IMR-90 (cell line): ENCODE measurements around the gene MRPL43. TPM values are rescaled to one million over a fixed set of nuclear protein-coding genes. Genes with fewer than 3 reads are reported as not detected.

Experiments
- ATAC-seq: fragments of 200-7000 bp; cut with Tn5 transposase; 2 replicates; pipeline ENCODE4 v1.9.1; 2020; ENCODE audit warnings: low read depth, mild to moderate bottlenecking, moderate library complexity
- BruUV-seq: library from RNA; stranded (reverse); fragments of 400-500 nt; replicated peaks from 2 replicates; lab custom pipeline; 2021; lab: Mats Ljungman, UMichigan
- CTCF ChIA-PET: fragments of 300-600 bp; formaldehyde crosslinking; extraction: SDS; loops from one replicate; lab custom pipeline; 2021; ENCODE audit warnings: antibody characterized with exemption; lab: Yijun Ruan, JAX
- POLR2A ChIA-PET: fragments of 300-600 bp; sonication (Branson Sonifier 250); formaldehyde crosslinking; loops from one replicate; lab custom pipeline; 2022; ENCODE audit warnings: antibody characterized with exemption; ENCODE audit not compliant: unreplicated experiment; lab: Charles Lee
- DNase-seq: peaks from one replicate; pipeline ENCODE4 v3.0.0; 2013
- H2AFZ ChIP-seq: replicated peaks from 2 replicates; pipeline ENCODE3; 2013; ENCODE audit warnings: low read length, mild to moderate bottlenecking; ENCODE audit not compliant: poor library complexity
- H2AK5ac ChIP-seq: 2 replicates; pipeline ENCODE4 v1.6.1; 2013; ENCODE audit warnings: low read depth, low read length, inconsistent platforms
- H2AK9ac ChIP-seq: replicated peaks from 2 replicates; pipeline ENCODE3; 2013; ENCODE audit warnings: mild to moderate bottlenecking, low read depth, low read length, moderate library complexity; ENCODE audit not compliant: poor library complexity
- H2BK120ac ChIP-seq: 2 replicates; pipeline ENCODE4 v1.6.1; 2013; ENCODE audit warnings: low read depth, low read length, inconsistent platforms
- H2BK15ac ChIP-seq: 3 replicates; pipeline ENCODE4 v1.6.1; 2013; ENCODE audit warnings: low read depth, low read length, inconsistent platforms
- H2BK20ac ChIP-seq: 2 replicates; pipeline ENCODE4 v1.6.1; 2013; ENCODE audit warnings: low read depth, mild to moderate bottlenecking, inconsistent platforms, low read length, moderate library complexity
- H2BK5ac ChIP-seq: 2 replicates; pipeline ENCODE4 v1.6.1; 2013; ENCODE audit warnings: mild to moderate bottlenecking, low read depth, low read length, inconsistent platforms; ENCODE audit not compliant: poor library complexity, severe bottlenecking
- H3K14ac ChIP-seq: replicated peaks from 2 replicates; pipeline ENCODE4 v1.6.1; 2013; ENCODE audit warnings: low read depth, low read length, inconsistent platforms
- H3K18ac ChIP-seq: 2 replicates; pipeline ENCODE4 v1.6.1; 2013; ENCODE audit warnings: low read depth, low read length, control low read depth
- H3K23ac ChIP-seq: 2 replicates; pipeline ENCODE4 v1.6.1; 2013; ENCODE audit warnings: low read depth, low read length, inconsistent platforms
- H3K27ac ChIP-seq: 2 replicates; pipeline ENCODE4 v1.5.1; 2013; ENCODE audit warnings: mild to moderate bottlenecking, control low read depth, low read length; ENCODE audit not compliant: insufficient read depth
- H3K27me3 ChIP-seq: 2 replicates; pipeline ENCODE4 v1.6.1; 2013; ENCODE audit warnings: low read length; ENCODE audit not compliant: control insufficient read depth, insufficient read depth
- H3K36me3 ChIP-seq: 2 replicates; pipeline ENCODE4 v1.6.1; 2013; ENCODE audit warnings: low read length, mixed read lengths; ENCODE audit not compliant: control insufficient read depth, insufficient read depth
- H3K4ac ChIP-seq: 2 replicates; pipeline ENCODE4 v1.6.1; 2013; ENCODE audit warnings: low read depth, low read length, inconsistent platforms
- H3K4me1 ChIP-seq: 2 replicates; pipeline ENCODE4 v1.6.1; 2013; ENCODE audit warnings: low read length, mixed read lengths; ENCODE audit not compliant: control insufficient read depth, insufficient read depth
- H3K4me2 ChIP-seq: 2 replicates; pipeline ENCODE4 v1.6.1; 2013; ENCODE audit warnings: low read depth, mild to moderate bottlenecking, control low read depth, low read length, moderate library complexity
- H3K4me3 ChIP-seq: 2 replicates; pipeline ENCODE4 v1.5.1; 2013; ENCODE audit warnings: low read depth, mild to moderate bottlenecking, control low read depth, low read length, moderate library complexity; ENCODE audit not compliant: insufficient read depth
- H3K56ac ChIP-seq: 2 replicates; pipeline ENCODE4 v1.6.1; 2013; ENCODE audit warnings: low read length, inconsistent platforms; ENCODE audit not compliant: insufficient read depth; ENCODE audit errors: extremely low read depth
- H3K79me1 ChIP-seq, 2 experiments: 2 replicates each; pipeline ENCODE4 v1.6.1; 2013; ENCODE audit warnings: low read length in 2 of 2, inconsistent platforms in 1 of 2, low read depth in 1 of 2
- H3K9ac ChIP-seq: 2 replicates; pipeline ENCODE4 v1.6.1; 2013; ENCODE audit warnings: low read depth, low read length, control low read depth
- H3K9me1 ChIP-seq: 2 replicates; pipeline ENCODE4 v1.6.1; 2013; ENCODE audit warnings: low read length, inconsistent platforms; ENCODE audit not compliant: insufficient read depth
- H3K9me3 ChIP-seq: 2 replicates; pipeline ENCODE4 v1.6.1; 2013; ENCODE audit warnings: low read length; ENCODE audit not compliant: control insufficient read depth, insufficient read depth
- H4K20me1 ChIP-seq: 2 replicates; pipeline ENCODE4 v1.6.1; 2013; ENCODE audit warnings: low read length, inconsistent platforms; ENCODE audit not compliant: insufficient read depth
- H4K5ac ChIP-seq: 2 replicates; pipeline ENCODE4 v1.6.1; 2013; ENCODE audit warnings: mild to moderate bottlenecking, low read depth, low read length, control low read depth
- H4K8ac ChIP-seq, 2 experiments: 2 replicates each; pipeline ENCODE4 v1.6.1; 2013; ENCODE audit warnings: low read depth in 2 of 2, low read length in 2 of 2, control low read depth in 1 of 2, inconsistent platforms in 1 of 2
- H4K91ac ChIP-seq: 2 replicates; pipeline ENCODE4 v1.6.1; 2013; ENCODE audit warnings: low read depth, low read length, inconsistent platforms; ENCODE audit not compliant: insufficient read depth
- MAFK ChIP-seq: IDR thresholded peaks from 2 replicates; pipeline ENCODE4 v1.6.1; 2012; ENCODE audit warnings: low read depth, low read length, improper control_type of control experiment
- MAZ ChIP-seq: IDR thresholded peaks from 2 replicates; pipeline ENCODE4 v1.6.1; 2012; ENCODE audit warnings: low read depth, mild to moderate bottlenecking, low read length, improper control_type of control experiment, moderate library complexity, borderline replicate concordance
- MXI1 ChIP-seq: IDR thresholded peaks from 2 replicates; pipeline ENCODE4 v1.6.1; 2012; ENCODE audit warnings: low read depth, mild to moderate bottlenecking, low read length, moderate library complexity, borderline replicate concordance
- NFE2L2 ChIP-seq: fragments of 150-350 bp; IDR thresholded peaks from 2 replicates; pipeline ENCODE4 v1.6.1; 2016; ENCODE audit warnings: low read depth, mild to moderate bottlenecking, low read length
- POLR2A ChIP-seq: IDR thresholded peaks from 2 replicates; pipeline ENCODE4 v1.6.1; 2012; ENCODE audit warnings: mild to moderate bottlenecking, low read depth, low read length
- RCOR1 ChIP-seq: IDR thresholded peaks from 2 replicates; pipeline ENCODE4 v1.6.1; 2012; ENCODE audit warnings: mild to moderate bottlenecking, low read length, improper control_type of control experiment; ENCODE audit not compliant: insufficient replicate concordance
- RFX5 ChIP-seq: IDR thresholded peaks from 2 replicates; pipeline ENCODE4 v1.8.0; 2012; ENCODE audit warnings: low read depth, mild to moderate bottlenecking, low read length, moderate library complexity
- SMC3 ChIP-seq: fragments of 150-350 bp; IDR thresholded peaks from 2 replicates; pipeline ENCODE4 v1.6.1; 2016; ENCODE audit warnings: low read depth, mild to moderate bottlenecking, antibody characterized with exemption, low read length, moderate library complexity
- WGBS, 2 experiments: methylation state at CpG; one replicate each; pipeline versions ENCODE4 v1.1.5 to v1.1.7; 2013; ENCODE audit warnings: missing lambda C conversion rate in 2 of 2; ENCODE audit not compliant: insufficient read length in 1 of 2; ENCODE audit errors: extremely low coverage in 2 of 2; 5-methylcytosine and 5-hydroxymethylcytosine counted together
- dilution Hi-C: fragments of 300-500 bp; cut with HindIII; formaldehyde crosslinking; loops from one replicate; pipeline ENCODE4 v1.14.3; 2018; ENCODE audit warnings: low sequenced_read_pairs; ENCODE audit not compliant: unreplicated experiment
- in situ Hi-C: fragments of 300-500 bp; cut with MboI; formaldehyde crosslinking; loops from 3 replicates; pipeline ENCODE4 v1.14.3; 2019; ENCODE audit warnings: low sequenced_read_pairs, inconsistent platforms, mixed read lengths
- intact Hi-C: fragments of 100-400 bp; cut with micrococcal nuclease; formaldehyde crosslinking; loops from 2 replicates; pipeline ENCODE4 v1.10.0; 2022
- polyA plus RNA-seq, 3 experiments: library from polyadenylated mRNA; depleted of rRNA; stranded (reverse); fragments of >200 nt; gene quantifications; 2 replicates each; pipeline ENCODE4 v1.2.3, GENCODE V29; 2012; ENCODE audit warnings: low replicate concordance in 1 of 3
- total RNA-seq: library from RNA; depleted of rRNA; stranded (reverse); fragments of >200 nt; gene quantifications from 2 replicates; pipeline ENCODE4 v1.2.3, GENCODE V29; 2012
- TF ChIP-seq, protein P1 (sequence below): fragments of 150-350 bp; IDR thresholded peaks from 2 replicates; pipeline ENCODE4 v1.6.1; 2016; ENCODE audit warnings: low read depth, mild to moderate bottlenecking, low read length, moderate library complexity, borderline replicate concordance

MRPL43 gene
- total and polyA plus RNA-seq, 2 of the 4 experiments (the other 2 are of a cell fraction), result 61.3 to 142 TPM

DNA sequence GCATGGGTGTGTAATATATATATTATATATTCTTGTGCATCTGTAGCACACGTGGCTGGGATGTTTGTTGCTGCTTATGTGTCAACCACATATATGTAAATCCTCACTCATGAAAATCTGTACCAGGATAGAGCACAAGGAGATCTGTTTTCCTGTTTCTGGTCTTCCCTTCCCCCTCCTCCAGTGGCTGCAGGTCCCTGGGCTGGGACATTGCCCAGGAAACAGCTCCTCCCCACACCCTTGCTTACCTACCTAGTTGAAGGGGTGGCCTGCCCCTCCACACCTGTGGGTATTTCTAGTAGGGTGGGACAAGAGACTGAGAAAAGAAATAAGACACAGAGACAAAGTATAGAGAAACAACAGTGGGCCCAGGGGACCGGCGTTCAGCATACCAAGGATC is 46.0 kb upstream of the MRPL43 start:
- Histone ChIP-seq H3K23ac (peak overlapping the region; percentile 63), H3K18ac (no peak overlapping the region), H3K9ac (peak overlapping the region; percentile 20; the same call in 1 of the 2 replicates), H2AK5ac (peak overlapping the region; percentile 71), H2BK15ac (peak overlapping the region; percentile 22; the same call in 1 of the 3 replicates), H3K36me3 (peaks cover 36% of the 10 kb centered on the region), H2AFZ (no peak overlapping the region), H3K9me1 (peaks cover 2% of the 10 kb centered on the region; the same call in 1 of the 2 replicates), H3K4me1 (peaks cover 2% of the 10 kb centered on the region), H3K27ac (peak overlapping the region; percentile 56), H3K4me3 (peak overlapping the region; percentile 60; the same call in 1 of the 2 replicates), H3K27me3 (peaks cover 2% of the 10 kb centered on the region; the same call in 1 of the 2 replicates), H3K14ac (peak overlapping the region; percentile 92), H4K5ac (no peak overlapping the region), H3K4ac (peak overlapping the region; percentile 88), H4K8ac (peak overlapping the region; percentile 10 to 35; a peak in 2 of 4 replicates), H4K20me1 (peaks cover 36% of the 10 kb centered on the region), H2AK9ac (peak overlapping the region; percentile 98), H4K91ac (peak overlapping the region; percentile 73; the same call in 1 of the 2 replicates), H2BK120ac (peak overlapping the region; percentile 39), H3K9me3 (no peaks in the 10 kb centered on the region), H2BK5ac (peak overlapping the region; percentile 26), H2BK20ac (peak overlapping the region; percentile 45; the same call in 1 of the 2 replicates), H3K4me2 (peak overlapping the region; percentile 74), H3K56ac (0 out of 2 replicates have a peak overlapping the region, but pooled peaks have one; percentile 32), H3K79me1 (peaks cover 19 to 66% of the 10 kb centered on the region in 2 experiments; a peak in 3 of 4 replicates)
- TF ChIP-seq POLR2A, result no peak
- TF ChIP-seq NFE2L2, result no peak
- no peak for TF ChIP-seq MXI1
- TF ChIP-seq, protein P1, sequence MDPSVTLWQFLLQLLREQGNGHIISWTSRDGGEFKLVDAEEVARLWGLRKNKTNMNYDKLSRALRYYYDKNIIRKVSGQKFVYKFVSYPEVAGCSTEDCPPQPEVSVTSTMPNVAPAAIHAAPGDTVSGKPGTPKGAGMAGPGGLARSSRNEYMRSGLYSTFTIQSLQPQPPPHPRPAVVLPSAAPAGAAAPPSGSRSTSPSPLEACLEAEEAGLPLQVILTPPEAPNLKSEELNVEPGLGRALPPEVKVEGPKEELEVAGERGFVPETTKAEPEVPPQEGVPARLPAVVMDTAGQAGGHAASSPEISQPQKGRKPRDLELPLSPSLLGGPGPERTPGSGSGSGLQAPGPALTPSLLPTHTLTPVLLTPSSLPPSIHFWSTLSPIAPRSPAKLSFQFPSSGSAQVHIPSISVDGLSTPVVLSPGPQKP, result no peak
- TF ChIP-seq MAZ, result no peak
- no peak for TF ChIP-seq RCOR1
- no peak for TF ChIP-seq RFX5
- TF ChIP-seq SMC3, result no peak
- TF ChIP-seq MAFK, result no peak
- dilution Hi-C loops, result no loop called here
- ChIA-PET POLR2A (no interaction called here), CTCF (interaction anchor here (1.7 kb wide), 1 partner anchor 14 kb away, joined by 4 read pairs; no protein-coding TSS in a partner anchor)
- no TSS peak for BruUV-seq
- WGBS, 2 experiments, result no CpG with 5 or more reads among the region's 3 CpGs
- DNase-seq (no peak), ATAC-seq (no peak)
- intact Hi-C loops, result loop anchor here (5.0 kb wide), 1 partner anchor 34 kb away; no protein-coding TSS in a partner anchor
- in situ Hi-C loops, result no loop called here
